Calu3 (cell line): ENCODE data around the gene SOCS6. TPM values are rescaled to one million over a fixed set of nuclear protein-coding genes. Genes with fewer than 3 reads are reported as not detected.

Source experiments
- BruUV-seq: library from RNA; stranded (reverse); fragments of 400-500 nt; replicated peaks from 2 replicates; lab custom pipeline; 2021; lab: Mats Ljungman, UMichigan
- CTCF ChIA-PET: fragments of 300-600 bp; sonication (Branson Sonifier 250); formaldehyde crosslinking; loops from one replicate; lab custom pipeline; 2022; ENCODE audit warnings: antibody characterized with exemption; lab: Charles Lee
- DNase-seq: peaks from one replicate; pipeline ENCODE4 v3.0.0; 2022
- H3K27ac Mint-ChIP-seq: one replicate; pipeline ENCODE4 v1.8.0; 2022; ENCODE audit warnings: mixed read lengths; ENCODE audit not compliant: unreplicated experiment
- H3K27me3 Mint-ChIP-seq: one replicate; pipeline ENCODE4 v1.8.0; 2022; ENCODE audit warnings: mixed read lengths; ENCODE audit not compliant: unreplicated experiment
- H3K36me3 Mint-ChIP-seq: one replicate; pipeline ENCODE4 v1.8.0; 2022; ENCODE audit warnings: mild to moderate bottlenecking, moderate library complexity, mixed read lengths; ENCODE audit not compliant: insufficient read depth, unreplicated experiment
- H3K4me1 Mint-ChIP-seq: one replicate; pipeline ENCODE4 v1.8.0; 2022; ENCODE audit warnings: mild to moderate bottlenecking, low read depth, mixed read lengths; ENCODE audit not compliant: unreplicated experiment
- H3K4me3 Mint-ChIP-seq: one replicate; pipeline ENCODE4 v1.8.0; 2022; ENCODE audit warnings: mild to moderate bottlenecking, low read depth, moderate library complexity, mixed read lengths; ENCODE audit not compliant: unreplicated experiment
- H3K9me3 Mint-ChIP-seq: one replicate; pipeline ENCODE4 v1.8.0; 2022; ENCODE audit warnings: low read depth, mixed read lengths; ENCODE audit not compliant: unreplicated experiment
- CTCF ChIP-seq: fragments of 200-600 bp; IDR thresholded peaks from one replicate; pipeline ENCODE4 v1.8.0; 2022; ENCODE audit warnings: antibody characterized with exemption; ENCODE audit not compliant: unreplicated experiment
- intact Hi-C: fragments of 100-400 bp; cut with micrococcal nuclease; formaldehyde crosslinking; loops from one replicate; pipeline ENCODE4 v1.10.0; 2022; ENCODE audit not compliant: unreplicated experiment
- total RNA-seq: library from RNA; stranded (reverse); gene quantifications from 2 replicates; pipeline ENCODE4 v1.2.3, GENCODE V29; 2022

Gene SOCS6
- total RNA-seq, 1 experiment from 2014 or later: 33.0 TPM

GRCh38 chr18:70250781-70251180 lies 38.1 kb upstream of the SOCS6 start:
- TF ChIP-seq CTCF: no peak

GRCh38 chr18:70256184-70256583 lies 32.7 kb upstream of the SOCS6 start:
- BruUV-seq: no TSS peak
- DNase-seq: no peak
- Mint-ChIP-seq H3K27me3 (no peaks in the 10 kb centered on the region), H3K27ac (no peak overlapping the region), H3K4me3 (no peak overlapping the region), H3K9me3 (no peaks in the 10 kb centered on the region), H3K36me3 (no peaks in the 10 kb centered on the region), H3K4me1 (no peaks in the 10 kb centered on the region)
- intact Hi-C loops: no loop called here
- no peak for TF ChIP-seq CTCF
- CTCF ChIA-PET: no interaction called here

More at GRCh38 chr18:70250781-70251180, 38.1 kb upstream of the SOCS6 start:
- H3K27ac Mint-ChIP-seq: no peak overlapping the region
- no peaks in the 10 kb centered on the region for H3K27me3 Mint-ChIP-seq
- no peaks in the 10 kb centered on the region for H3K4me1 Mint-ChIP-seq
- CTCF ChIA-PET: no interaction called here
- intact Hi-C loops: no loop called here
- H3K36me3 Mint-ChIP-seq: no peaks in the 10 kb centered on the region
- H3K4me3 Mint-ChIP-seq: no peak overlapping the region
- no peaks in the 10 kb centered on the region for H3K9me3 Mint-ChIP-seq
- no TSS peak for BruUV-seq
- no peak for DNase-seq

GRCh38 chr18:70256994-70257393 lies 31.9 kb upstream of the SOCS6 start:
- Mint-ChIP-seq H3K9me3 (no peaks in the 10 kb centered on the region), H3K4me1 (no peaks in the 10 kb centered on the region), H3K27me3 (no peaks in the 10 kb centered on the region), H3K27ac (no peak overlapping the region), H3K36me3 (no peaks in the 10 kb centered on the region), H3K4me3 (no peak overlapping the region)
- BruUV-seq: no TSS peak
- DNase-seq: no peak
- CTCF ChIA-PET: no interaction called here
- TF ChIP-seq CTCF: no peak
- intact Hi-C loops: no loop called here

GRCh38 chr18:70258243-70258642 lies 30.6 kb upstream of the SOCS6 start:
- BruUV-seq: no TSS peak
- H3K4me1 Mint-ChIP-seq: no peaks in the 10 kb centered on the region
- H3K9me3 Mint-ChIP-seq: no peaks in the 10 kb centered on the region
- CTCF ChIA-PET: no interaction called here
- H3K36me3 Mint-ChIP-seq: no peaks in the 10 kb centered on the region
- intact Hi-C loops: no loop called here
- no peak overlapping the region for H3K4me3 Mint-ChIP-seq
- no peak for DNase-seq
- TF ChIP-seq CTCF: no peak
- H3K27ac Mint-ChIP-seq: no peak overlapping the region
- H3K27me3 Mint-ChIP-seq: no peaks in the 10 kb centered on the region
